Neural cell (in vitro differentiated cells): ENCODE data around the gene EDIL3. TPM values are rescaled to one million over a fixed set of nuclear protein-coding genes. Genes with fewer than 3 reads are reported as not detected.

Source experiments
- H2AFZ ChIP-seq: fragments of 200-600, 300-800 bp; sonication (generic), shearing (Covaris generic); 2 replicates; pipeline ENCODE4 v1.6.0; 2014; ENCODE audit warnings: low read depth, mild to moderate bottlenecking, antibody characterized with exemption, low read length, moderate library complexity
- H3F3A ChIP-seq: fragments of 200-600 bp; shearing (Covaris generic); 2 replicates; pipeline ENCODE4 v1.6.1; 2016; ENCODE audit warnings: mild to moderate bottlenecking, moderate library complexity, mixed read lengths, antibody characterized with exemption, low read length; ENCODE audit not compliant: insufficient read depth, poor library complexity, severe bottlenecking
- H3K27ac ChIP-seq: fragments of 200-600, 300-800 bp; sonication (generic), shearing (Covaris generic); 2 replicates; pipeline ENCODE4 v1.5.1; 2014; ENCODE audit warnings: mild to moderate bottlenecking, low read length, moderate library complexity
- H3K27me3 ChIP-seq: fragments of 300-800, 200-600 bp; sonication (generic), shearing (Covaris generic); 2 replicates; pipeline ENCODE4 v1.6.0; 2014; ENCODE audit warnings: mild to moderate bottlenecking, low read depth, low read length, moderate library complexity; ENCODE audit not compliant: insufficient read depth
- H3K36me3 ChIP-seq: fragments of 300-800, 200-600 bp; sonication (generic), shearing (Covaris generic); 2 replicates; pipeline ENCODE4 v1.5.1; 2014; ENCODE audit warnings: mild to moderate bottlenecking, antibody characterized with exemption, low read length, moderate library complexity; ENCODE audit not compliant: insufficient read depth
- H3K4me2 ChIP-seq: fragments of 300-800, 200-600 bp; sonication (generic), shearing (Covaris generic); 2 replicates; pipeline ENCODE4 v1.6.0; 2014; ENCODE audit warnings: mild to moderate bottlenecking, low read length
- H3K4me3 ChIP-seq: fragments of 300-800, 200-600 bp; sonication (generic), shearing (Covaris generic); 2 replicates; pipeline ENCODE4 v1.5.1; 2014; ENCODE audit warnings: mild to moderate bottlenecking, low read length, moderate library complexity
- H3K79me2 ChIP-seq: fragments of 200-600 bp; shearing (Covaris generic); replicated peaks from 2 replicates; pipeline ENCODE4 v1.6.0; 2014; ENCODE audit warnings: mild to moderate bottlenecking, low read length, moderate library complexity; ENCODE audit not compliant: insufficient read depth
- H3K9ac ChIP-seq: fragments of 300-800, 200-600 bp; sonication (generic), shearing (Covaris generic); 2 replicates; pipeline ENCODE4 v1.6.1; 2016; ENCODE audit warnings: mild to moderate bottlenecking, low read length, mixed read lengths
- H3K9me2 ChIP-seq: fragments of 200-600 bp; shearing (Covaris generic); 2 replicates; pipeline ENCODE4 v1.6.1; 2016; ENCODE audit warnings: mild to moderate bottlenecking, low read length, mixed read lengths; ENCODE audit not compliant: insufficient read depth
- H3K9me3 ChIP-seq: fragments of 200-600, 300-800 bp; sonication (generic), shearing (Covaris generic); 2 replicates; pipeline ENCODE4 v1.6.1; 2016; ENCODE audit warnings: mild to moderate bottlenecking, mixed run types, low read length, moderate library complexity, mixed read lengths
- H4K20me1 ChIP-seq: fragments of 200-600 bp; shearing (Covaris generic); 2 replicates; pipeline ENCODE4 v1.6.1; 2016; ENCODE audit warnings: mild to moderate bottlenecking, mixed run types; ENCODE audit not compliant: insufficient read depth
- CTCF ChIP-seq: fragments of 450-650 bp; IDR thresholded peaks from 2 replicates; pipeline ENCODE4 v1.5.1; 2014; ENCODE audit warnings: antibody characterized with exemption, mild to moderate bottlenecking, moderate library complexity; ENCODE audit not compliant: poor library complexity, severe bottlenecking
- EP300 ChIP-seq: fragments of 450-650 bp; conservative IDR thresholded peaks from 2 replicates; pipeline ENCODE4 v1.6.1; 2014; ENCODE audit warnings: antibody characterized with exemption, mild to moderate bottlenecking, moderate library complexity; ENCODE audit not compliant: poor library complexity, severe bottlenecking
- MXI1 ChIP-seq: fragments of 450-650 bp; conservative IDR thresholded peaks from 2 replicates; pipeline ENCODE4 v1.6.1; 2014; ENCODE audit warnings: antibody characterized with exemption, mild to moderate bottlenecking; ENCODE audit not compliant: poor library complexity, severe bottlenecking
- POLR2AphosphoS5 ChIP-seq: IDR thresholded peaks from 2 replicates; pipeline ENCODE4 v1.6.1; 2012
- RAD21 ChIP-seq: fragments of 450-650 bp; conservative IDR thresholded peaks from 2 replicates; pipeline ENCODE4 v1.6.1; 2014; ENCODE audit warnings: antibody characterized with exemption, mild to moderate bottlenecking, moderate library complexity
- REST ChIP-seq: IDR thresholded peaks from 2 replicates; pipeline ENCODE4 v1.6.1; 2012; ENCODE audit warnings: borderline replicate concordance
- TAF1 ChIP-seq: IDR thresholded peaks from 2 replicates; pipeline ENCODE4 v1.6.1; 2012; ENCODE audit warnings: low read depth
- polyA plus RNA-seq: library from polyadenylated mRNA; depleted of rRNA; stranded (reverse); fragments of >200 nt; gene quantifications from 2 replicates; pipeline ENCODE4 v1.2.3, GENCODE V29; 2014

EDIL3 gene
- polyA plus RNA-seq, 1 donor from 2014 or later = 6.1 TPM

- Histone ChIP-seq H3K27me3 (no peaks in the 10 kb centered on the region), H2AFZ (no peak overlapping the region), H3K27ac (peak overlapping the region; percentile 49), H3K36me3 (no peaks in the 10 kb centered on the region), H3F3A (no peaks in the 10 kb centered on the region), H3K9me2 (no peaks in the 10 kb centered on the region), H3K4me3 (peak overlapping the region; percentile 10), H4K20me1 (no peaks in the 10 kb centered on the region), H3K9me3 (no peaks in the 10 kb centered on the region), H3K79me2 (no peaks in the 10 kb centered on the region), H3K4me2 (no peak overlapping the region), H3K9ac (no peak overlapping the region)
- TF ChIP-seq POLR2AphosphoS5 (peak; percentile 28), CTCF (no peak), RAD21 (no peak), EP300 (peak; percentile 29)
Observed at GRCh38 chr5:83987513-83988292, 397.0 kb downstream of the EDIL3 start.

- Histone ChIP-seq H3K9ac (no peak overlapping the region), H2AFZ (no peak overlapping the region), H3K4me2 (no peak overlapping the region), H3K9me3 (no peaks in the 10 kb centered on the region), H3K9me2 (no peaks in the 10 kb centered on the region), H3K27me3 (no peaks in the 10 kb centered on the region), H3K79me2 (no peaks in the 10 kb centered on the region), H3K4me3 (no peak overlapping the region), H3K27ac (no peak overlapping the region), H3K36me3 (no peaks in the 10 kb centered on the region), H3F3A (no peaks in the 10 kb centered on the region), H4K20me1 (no peaks in the 10 kb centered on the region)
- TF ChIP-seq REST = no peak
- TF ChIP-seq MXI1 = no peak
- TF ChIP-seq TAF1 = no peak
- no peak for TF ChIP-seq CTCF
- TF ChIP-seq POLR2AphosphoS5 = no peak
Observed at GRCh38 chr5:83983852-83984251, 400.8 kb downstream of the EDIL3 start.
